GM20431 (cell line): ENCODE measurements around the gene SS18L1.
"Not testable (repeated sequence)": the region's sequence is repeated elsewhere in the genome, so short reads cannot be mapped to it uniquely, and the experiment has no call there.

Source experiments
- in situ Hi-C: fragments of 300-500 bp; cut with MseI, MboI; formaldehyde crosslinking; loops from one replicate; pipeline ENCODE4 v1.15.0; 2020; ENCODE audit warnings: low sequenced_read_pairs; ENCODE audit not compliant: unreplicated experiment

The SS18L1 gene, protein sequence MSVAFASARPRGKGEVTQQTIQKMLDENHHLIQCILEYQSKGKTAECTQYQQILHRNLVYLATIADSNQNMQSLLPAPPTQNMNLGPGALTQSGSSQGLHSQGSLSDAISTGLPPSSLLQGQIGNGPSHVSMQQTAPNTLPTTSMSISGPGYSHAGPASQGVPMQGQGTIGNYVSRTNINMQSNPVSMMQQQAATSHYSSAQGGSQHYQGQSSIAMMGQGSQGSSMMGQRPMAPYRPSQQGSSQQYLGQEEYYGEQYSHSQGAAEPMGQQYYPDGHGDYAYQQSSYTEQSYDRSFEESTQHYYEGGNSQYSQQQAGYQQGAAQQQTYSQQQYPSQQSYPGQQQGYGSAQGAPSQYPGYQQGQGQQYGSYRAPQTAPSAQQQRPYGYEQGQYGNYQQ

GRCh38 chr20:62143081-62143956, at the start of gene SS18L1, which contains the start of gene PSMA7:
Gene SS18L1 (plus strand): TSS chr20:62143769. CDS start chr20:62143821, 52 bp downstream.
Gene PSMA7 (minus strand): TSS chr20:62143394. CDS start chr20:62143303, 91 bp downstream.
- in situ Hi-C loops: no loop called here

GRCh38 chr20:62096421-62097380, 46.9 kb upstream of the SS18L1 start:
- in situ Hi-C loops: no loop called here

DNA sequence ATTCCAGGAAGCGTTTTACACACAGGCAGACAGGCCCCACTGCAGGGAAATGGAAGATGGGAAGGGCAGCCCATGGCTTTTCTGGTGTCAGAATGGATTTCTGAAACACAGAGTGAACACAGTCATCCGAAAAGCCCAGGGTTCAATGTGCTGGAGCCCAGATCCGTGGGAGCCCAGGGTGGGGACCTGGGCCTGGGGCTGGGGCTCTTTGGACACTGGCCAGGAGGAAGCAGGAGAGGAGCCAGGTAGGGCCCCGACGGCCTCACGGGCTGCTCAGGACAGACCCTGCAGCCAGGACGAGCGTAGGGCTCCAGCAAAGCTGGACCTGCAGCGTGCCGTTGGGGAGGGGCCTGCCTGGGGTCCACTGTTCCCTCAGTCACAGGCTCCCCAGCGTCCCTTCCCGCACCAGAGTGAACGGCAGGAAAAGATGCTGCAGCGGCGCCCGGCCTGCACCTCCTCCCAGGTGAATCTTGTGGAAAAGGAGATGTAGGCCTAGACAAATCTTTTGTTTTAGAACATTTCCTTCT, 45.6 kb upstream of the SS18L1 start:
- in situ Hi-C loops: no loop called here

DNA sequence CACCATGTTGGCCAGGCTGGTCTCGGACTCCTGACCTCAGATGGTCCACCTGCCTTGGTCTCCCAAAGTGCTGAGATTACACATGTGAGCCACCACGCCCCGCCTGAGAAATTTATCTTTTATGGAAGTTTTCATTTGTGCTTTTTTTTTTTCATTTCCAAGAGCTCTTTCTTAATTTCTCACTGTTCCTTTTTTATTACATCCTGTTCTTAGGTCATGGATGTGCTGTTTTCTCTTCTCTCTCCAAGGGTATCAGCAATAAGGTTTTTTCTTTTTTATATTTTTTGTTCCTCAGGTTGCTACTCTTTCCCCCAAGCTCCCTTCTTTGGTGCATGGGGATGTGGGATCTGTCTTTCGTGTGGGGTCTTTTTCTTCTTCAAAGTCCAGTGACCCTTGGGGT, 42.5 kb upstream of the SS18L1 start:
- in situ Hi-C loops: no loop called here

- in situ Hi-C loops: no loop called here
These were observed 39.9 kb upstream of the SS18L1 start for GRCh38 chr20:62103508-62104233.

- in situ Hi-C loops: no loop called here
These were observed 39.3 kb upstream of the SS18L1 start for GRCh38 chr20:62104234-62104789.

DNA sequence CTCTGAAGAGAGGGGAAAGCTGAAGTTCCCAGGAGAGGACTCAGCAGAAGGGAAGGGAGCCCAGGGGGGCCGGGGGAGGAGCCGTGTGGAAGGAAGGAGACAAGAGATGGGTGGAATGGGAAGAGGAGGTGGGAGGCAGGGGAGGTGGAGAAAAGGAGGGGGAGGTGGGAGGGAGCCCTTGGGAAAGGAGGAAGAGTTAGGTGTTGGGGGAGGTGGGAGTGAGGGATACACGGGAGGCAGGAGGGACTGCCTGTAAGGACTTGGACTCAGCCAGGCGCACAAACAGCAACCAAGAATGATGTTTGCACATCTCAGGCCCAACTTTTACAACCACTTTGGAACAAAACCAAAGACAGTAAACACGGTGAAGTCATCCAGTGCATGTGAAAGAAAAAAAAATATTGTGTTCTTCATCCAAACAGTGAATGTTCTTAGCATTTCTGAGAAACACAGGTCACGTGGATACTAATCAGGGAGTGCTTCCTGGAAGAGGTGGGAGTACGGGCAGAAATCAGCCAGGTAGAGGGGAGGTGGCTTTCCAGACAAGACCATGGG, 38.7 kb upstream of the SS18L1 start:
- in situ Hi-C loops: no loop called here

DNA sequence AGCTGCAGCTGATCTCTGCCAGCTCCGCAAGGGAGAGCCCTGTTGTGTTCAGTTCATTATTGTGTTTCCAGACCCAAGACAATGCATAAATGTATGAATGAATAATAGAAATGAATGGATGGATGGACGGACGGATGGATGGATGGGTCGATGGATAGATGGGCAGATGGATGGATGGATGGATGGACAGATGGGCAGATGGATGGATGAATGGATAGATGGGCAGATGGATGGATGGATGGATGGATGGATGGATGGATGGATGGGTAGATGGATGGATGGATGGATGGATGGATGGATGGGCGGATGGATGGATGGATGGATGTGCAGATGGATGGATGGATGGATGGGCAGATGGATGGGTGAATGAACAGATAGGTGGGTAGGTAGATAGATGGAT, 38.0 kb upstream of the SS18L1 start:
- in situ Hi-C loops: no loop called here

- in situ Hi-C loops: no loop called here
These were observed 32.4 kb upstream of the SS18L1 start for GRCh38 chr20:62111148-62111547.

DNA sequence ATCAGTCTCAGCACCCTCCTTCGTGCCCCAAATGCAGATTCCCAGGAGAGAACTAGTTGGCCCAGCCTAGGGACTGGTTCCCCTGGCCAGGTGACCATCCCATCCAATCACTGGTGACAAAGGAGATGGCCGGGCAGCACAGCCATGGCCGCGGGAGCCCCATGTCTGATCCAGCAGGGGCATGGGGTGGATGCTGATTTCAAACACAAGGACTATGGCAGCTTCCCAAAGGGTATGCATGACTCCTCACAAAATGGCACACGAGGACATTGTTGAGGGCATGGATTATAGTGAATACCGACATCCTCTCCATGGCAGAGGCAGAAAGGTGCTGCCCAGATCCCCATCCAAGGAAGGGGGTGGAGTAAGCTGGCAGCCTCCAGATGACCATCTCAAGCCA, 31.2 kb upstream of the SS18L1 start:
- in situ Hi-C loops: no loop called here

GRCh38 chr20:62114894-62115293, 28.7 kb upstream of the SS18L1 start:
- in situ Hi-C loops: no loop called here

- in situ Hi-C loops: not testable (repeated sequence)
These were observed 27.7 kb upstream of the SS18L1 start for GRCh38 chr20:62115800-62116407.

- in situ Hi-C loops: no loop called here
These were observed 26.8 kb upstream of the SS18L1 start for GRCh38 chr20:62116558-62117361.

GRCh38 chr20:62117362-62117646, 26.3 kb upstream of the SS18L1 start:
- in situ Hi-C loops: no loop called here

- in situ Hi-C loops: no loop called here
These were observed 25.9 kb upstream of the SS18L1 start for GRCh38 chr20:62117658-62118057.

GRCh38 chr20:62118113-62119043, 25.2 kb upstream of the SS18L1 start:
- in situ Hi-C loops: no loop called here
